ENCODE measurements around the gene ALOX5AP. TPM values are rescaled to one million over a fixed set of nuclear protein-coding genes. Genes with fewer than 3 reads are reported as not detected.

The ALOX5AP gene
- polyA plus RNA-seq, 3 donors = 84.4 to 269 (median 220) TPM

- Histone ChIP-seq H3K27ac (ENCODE audit: low read depth in 1 of 2, low read length in 2 of 2) (no peak overlapping the region), H3K4me3 (replicated peaks in 1 of 3; ENCODE audit: low read depth in 2 of 3, low read length in 3 of 3) (no peak overlapping the region), H3K79me2 (ENCODE audit: insufficient read depth, low read length) (no peaks in the 10 kb centered on the region), H3K9ac (ENCODE audit: insufficient read depth, low read length, poor library complexity, severe bottlenecking) (no peak overlapping the region), H3K36me3 (replicated peaks in 1 of 2; ENCODE audit: control insufficient read depth in 1 of 2, insufficient read depth in 2 of 2, low read length in 2 of 2) (no peaks in the 10 kb centered on the region), H2AFZ (ENCODE audit: insufficient read depth, low read depth, low read length, poor library complexity, severe bottlenecking) (no peak overlapping the region), H4K20me1 (ENCODE audit: insufficient read depth, low read length) (no peaks in the 10 kb centered on the region), H3K9me3 (replicated peaks in 1 of 2; ENCODE audit: control insufficient read depth in 1 of 2, insufficient read depth in 1 of 2, low read length in 2 of 2) (no peaks in the 10 kb centered on the region), H3K27me3 (ENCODE audit: control insufficient read depth in 2 of 2, insufficient read depth in 2 of 2, low read length in 2 of 2) (peaks cover 42% of the 10 kb centered on the region in 2 donors), H3K4me2 (replicated peaks; ENCODE audit: extremely low read depth, low read length, poor library complexity, severe bottlenecking) (no peak overlapping the region), H3K4me1 (ENCODE audit: control insufficient read depth in 1 of 2, insufficient read depth in 2 of 2, low read length in 2 of 2) (peaks cover under 1 to 3% of the 10 kb centered on the region in 2 donors)
- H3K27me3 Mint-ChIP-seq (ENCODE audit: low read depth in 3 of 3) = peaks cover 33 to 55% (median 50%) of the 10 kb centered on the region in 3 donors
- TF ChIP-seq CTCF (IDR thresholded peaks at IDR 0.05) = no peak
- 100% methylated on average over 2 of the region's 6 CpGs for WGBS (ENCODE audit: insufficient coverage)
- no peak overlapping the region for H3K27ac Mint-ChIP-seq
- intact Hi-C loops (cut with micrococcal nuclease) = no loop called here
- peaks cover 0 to 5% (median 2%) of the 10 kb centered on the region in 7 donors for H3K9me3 Mint-ChIP-seq
- H3K4me1 Mint-ChIP-seq = peaks cover 9% of the 10 kb centered on the region
- peaks cover 0 to 18% of the 10 kb centered on the region in 2 donors for H3K36me3 Mint-ChIP-seq
- no peak for DNase-seq
- H3K4me3 Mint-ChIP-seq = peak overlapping the region in 1 of 2 donors; percentile 57
Observed at GRCh38 chr13:30727491-30728355, 7.6 kb upstream of the ALOX5AP start.

- H3K4me3 ChIP-seq (replicated peaks in 1 of 3; ENCODE audit: low read depth in 2 of 3, low read length in 3 of 3) = no peak overlapping the region
- Mint-ChIP-seq H3K27ac (no peak overlapping the region), H3K9me3 (peaks cover 0 to 3% (median 2%) of the 10 kb centered on the region in 7 donors), H3K27me3 (ENCODE audit: low read depth in 3 of 3) (peaks cover 27 to 46% (median 45%) of the 10 kb centered on the region in 3 donors), H3K4me1 (peaks cover 20% of the 10 kb centered on the region), H3K4me3 (peak overlapping the region in 1 of 2 donors; percentile 55), H3K36me3 (peaks cover 0 to 21% of the 10 kb centered on the region in 2 donors)
- peaks cover 14 to 24% of the 10 kb centered on the region in 2 donors for H3K4me1 ChIP-seq (ENCODE audit: control insufficient read depth in 1 of 2, insufficient read depth in 2 of 2, low read length in 2 of 2)
- no peaks in the 10 kb centered on the region for H3K36me3 ChIP-seq (replicated peaks in 1 of 2; ENCODE audit: control insufficient read depth in 1 of 2, insufficient read depth in 2 of 2, low read length in 2 of 2)
- H4K20me1 ChIP-seq (ENCODE audit: insufficient read depth, low read length) = no peaks in the 10 kb centered on the region
- no peak overlapping the region for H3K4me2 ChIP-seq (replicated peaks; ENCODE audit: extremely low read depth, low read length, poor library complexity, severe bottlenecking)
- no peak for TF ChIP-seq CTCF (IDR thresholded peaks at IDR 0.05)
- DNase-seq = no peak
- 100% methylated on average over 2 of the region's 8 CpGs for WGBS (ENCODE audit: insufficient coverage)
- peaks cover 26 to 32% of the 10 kb centered on the region in 2 donors for H3K27me3 ChIP-seq (ENCODE audit: control insufficient read depth in 2 of 2, insufficient read depth in 2 of 2, low read length in 2 of 2)
- H3K79me2 ChIP-seq (ENCODE audit: insufficient read depth, low read length) = no peaks in the 10 kb centered on the region
- H2AFZ ChIP-seq (ENCODE audit: insufficient read depth, low read depth, low read length, poor library complexity, severe bottlenecking) = no peak overlapping the region
- H3K9ac ChIP-seq (ENCODE audit: insufficient read depth, low read length, poor library complexity, severe bottlenecking) = no peak overlapping the region
- H3K27ac ChIP-seq (ENCODE audit: low read depth in 1 of 2, low read length in 2 of 2) = no peak overlapping the region
- intact Hi-C loops (cut with micrococcal nuclease) = loop anchor here in 1 of 2 donors (10.0 kb wide), 2 partner anchors 55 kb away; no protein-coding TSS in a partner anchor
- H3K9me3 ChIP-seq (replicated peaks in 1 of 2; ENCODE audit: control insufficient read depth in 1 of 2, insufficient read depth in 1 of 2, low read length in 2 of 2) = no peaks in the 10 kb centered on the region
Observed at GRCh38 chr13:30729801-30730200, 5.5 kb upstream of the ALOX5AP start.
